DLD1 (cell line): ENCODE measurements around the gene GLA.

Source experiments
- in situ Hi-C: cut with HindIII; loops from 2 replicates; pipeline ENCODE4 v1.10.0; 2017; ENCODE audit warnings: low sequenced_read_pairs

The GLA gene

GRCh38 chrX:101407748-101408531, at the start of gene GLA, which contains the start of gene HNRNPH2:
Gene GLA, minus strand, starts transcription at chrX:101407925. Its CDS starts 22 bp downstream, at chrX:101407903.
Gene HNRNPH2, plus strand, starts transcription at chrX:101408222. Its CDS starts 3,767 bp downstream, at chrX:101411989.
- in situ Hi-C loops = no loop called here

GRCh38 chrX:101452056-101452455, 44.3 kb upstream of the GLA start:
- in situ Hi-C loops = no loop called here

GRCh38 chrX:101450961-101451360, 43.2 kb upstream of the GLA start:
- in situ Hi-C loops = no loop called here

GRCh38 chrX:101450085-101450484, 42.4 kb upstream of the GLA start:
- in situ Hi-C loops = no loop called here

- in situ Hi-C loops = no loop called here
Observed at GRCh38 chrX:101449279-101449678, 41.6 kb upstream of the GLA start.

- in situ Hi-C loops = no loop called here
Observed at GRCh38 chrX:101442085-101442484, 34.4 kb upstream of the GLA start.

- in situ Hi-C loops = no loop called here
Observed at GRCh38 chrX:101430457-101431078, 22.8 kb upstream of the GLA start.

- in situ Hi-C loops = no loop called here
Observed at GRCh38 chrX:101429934-101430333, 22.2 kb upstream of the GLA start.

- in situ Hi-C loops = no loop called here
Observed at GRCh38 chrX:101427954-101428353, 20.2 kb upstream of the GLA start.

GRCh38 chrX:101419489-101419888, 11.8 kb upstream of the GLA start:
- in situ Hi-C loops = no loop called here

- in situ Hi-C loops = no loop called here
Observed at GRCh38 chrX:101417981-101418841, 10.5 kb upstream of the GLA start.

- in situ Hi-C loops = no loop called here
Observed at GRCh38 chrX:101417190-101417589, 9.5 kb upstream of the GLA start.

GRCh38 chrX:101416691-101417090, 9.0 kb upstream of the GLA start:
- in situ Hi-C loops = no loop called here

GRCh38 chrX:101415180-101416145, 7.7 kb upstream of the GLA start:
- in situ Hi-C loops = no loop called here

GRCh38 chrX:101411984-101412383, 4.3 kb upstream of the GLA start:
- in situ Hi-C loops = no loop called here

GRCh38 chrX:101410461-101410860, 2.7 kb upstream of the GLA start:
- in situ Hi-C loops = no loop called here

GRCh38 chrX:101409043-101409442, 1.3 kb upstream of the GLA start:
- in situ Hi-C loops = no loop called here

- in situ Hi-C loops = no loop called here
Observed at GRCh38 chrX:101408532-101408841, 762 bp upstream of the GLA start.

GRCh38 chrX:101407167-101407747, 468 bp downstream of the GLA start:
- in situ Hi-C loops = no loop called here

GRCh38 chrX:101399825-101400224, 7.9 kb downstream of the GLA start:
- in situ Hi-C loops = no loop called here
